OCI-LY1 (cell line): ENCODE data around the gene C4BPB.

Experiments used
- H2AFZ ChIP-seq: fragments of 200-600 bp; sonication (generic), shearing (Covaris generic); 2 replicates; pipeline ENCODE4 v1.6.0; 2014; ENCODE audit warnings: antibody characterized with exemption, mild to moderate bottlenecking, low read length
- H3F3A ChIP-seq: fragments of 200-600 bp; sonication (generic), shearing (Covaris generic); 2 replicates; pipeline ENCODE4 v1.6.0; 2014; ENCODE audit warnings: mild to moderate bottlenecking, antibody characterized with exemption, low read length, moderate library complexity; ENCODE audit not compliant: insufficient read depth
- H3K27ac ChIP-seq: fragments of 200-600 bp; sonication (generic); 2 replicates; pipeline ENCODE4 v1.5.1; 2014; ENCODE audit warnings: low read length, mixed run types, mild to moderate bottlenecking, low read depth; ENCODE audit not compliant: poor library complexity, severe bottlenecking
- H3K27me3 ChIP-seq: fragments of 200-600 bp; sonication (generic); 2 replicates; pipeline ENCODE4 v1.6.0; 2014; ENCODE audit warnings: antibody characterized with exemption, mild to moderate bottlenecking, low read length, moderate library complexity; ENCODE audit not compliant: insufficient read depth
- H3K36me3 ChIP-seq: fragments of 200-600 bp; sonication (generic); 2 replicates; pipeline ENCODE4 v1.6.1; 2014; ENCODE audit warnings: mild to moderate bottlenecking, antibody characterized with exemption, low read length, moderate library complexity, mixed read lengths; ENCODE audit not compliant: insufficient read depth
- H3K4me1 ChIP-seq: fragments of 200-600 bp; sonication (generic); 2 replicates; pipeline ENCODE4 v1.5.1; 2014; ENCODE audit warnings: mild to moderate bottlenecking, low read length, moderate library complexity; ENCODE audit not compliant: insufficient read depth, severe bottlenecking
- H3K4me2 ChIP-seq: fragments of 200-600 bp; sonication (generic), shearing (Covaris generic); 2 replicates; pipeline ENCODE4 v1.6.1; 2014; ENCODE audit warnings: low read length
- H3K4me3 ChIP-seq: fragments of 200-600 bp; sonication (generic); 2 replicates; pipeline ENCODE4 v1.5.1; 2014; ENCODE audit warnings: low read length, low read depth, mild to moderate bottlenecking, mixed read lengths; ENCODE audit not compliant: poor library complexity, severe bottlenecking
- H3K79me2 ChIP-seq: fragments of 200-600 bp; shearing (Covaris generic); 2 replicates; pipeline ENCODE4 v1.6.1; 2016; ENCODE audit warnings: mixed run types, low read length, mixed read lengths; ENCODE audit not compliant: insufficient read depth
- H3K9ac ChIP-seq: fragments of 200-600 bp; sonication (generic), shearing (Covaris generic); 2 replicates; pipeline ENCODE4 v1.6.1; 2014; ENCODE audit warnings: mild to moderate bottlenecking, low read length, mixed read lengths
- H3K9me2 ChIP-seq: fragments of 200-600 bp; sonication (generic), shearing (Covaris generic); 2 replicates; pipeline ENCODE4 v1.6.1; 2014; ENCODE audit warnings: low read depth, mild to moderate bottlenecking, low read length, mixed read lengths
- H3K9me3 ChIP-seq: fragments of 200-600 bp; shearing (Covaris generic); 2 replicates; pipeline ENCODE4 v1.6.1; 2014; ENCODE audit warnings: low read length, mixed read lengths
- H4K20me1 ChIP-seq: fragments of 200-600 bp; sonication (generic), shearing (Covaris generic); 2 replicates; pipeline ENCODE4 v1.6.0; 2016; ENCODE audit warnings: mild to moderate bottlenecking, low read length; ENCODE audit not compliant: insufficient read depth
- EZH2 ChIP-seq: fragments of 200-600 bp; sonication (generic), shearing (Covaris generic); IDR thresholded peaks from 2 replicates; pipeline ENCODE4 v1.8.0; 2017; ENCODE audit warnings: borderline replicate concordance, mixed run types, mild to moderate bottlenecking, antibody characterized with exemption, low read length, moderate library complexity, mixed read lengths
- TF ChIP-seq, protein P1 (sequence below): fragments of 200-600 bp; sonication (generic), shearing (Covaris generic); IDR thresholded peaks from 2 replicates; pipeline ENCODE4 v1.5.1; 2017; ENCODE audit warnings: mild to moderate bottlenecking, antibody characterized with exemption, low read length, moderate library complexity, mixed read lengths

C4BPB gene

DNA sequence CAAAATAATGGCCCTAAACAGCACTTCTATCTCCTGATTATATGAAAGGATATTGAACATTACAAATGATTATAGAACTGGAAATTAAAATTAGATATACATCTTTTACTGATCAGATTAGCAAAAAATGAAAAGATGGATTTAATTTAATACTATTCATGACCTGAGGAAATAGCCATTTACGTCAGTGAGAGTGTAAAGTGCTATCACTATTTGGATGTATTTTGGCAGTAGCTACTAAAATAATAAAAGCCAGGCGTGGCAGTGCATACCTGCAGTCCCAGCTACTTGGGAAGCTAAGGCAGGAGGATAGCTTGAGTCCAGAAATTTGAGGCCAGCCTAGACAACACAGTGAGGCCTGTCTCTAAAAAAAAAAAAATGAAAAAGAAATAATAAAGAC, 5.3 kb downstream of the C4BPB start:
- no peaks in the 10 kb centered on the region for H3K36me3 ChIP-seq
- H3K27ac ChIP-seq, result no peak overlapping the region
- H3K9ac ChIP-seq, result no peak overlapping the region
- no peaks in the 10 kb centered on the region for H3K4me1 ChIP-seq
- no peaks in the 10 kb centered on the region for H3F3A ChIP-seq
- TF ChIP-seq, protein P1, sequence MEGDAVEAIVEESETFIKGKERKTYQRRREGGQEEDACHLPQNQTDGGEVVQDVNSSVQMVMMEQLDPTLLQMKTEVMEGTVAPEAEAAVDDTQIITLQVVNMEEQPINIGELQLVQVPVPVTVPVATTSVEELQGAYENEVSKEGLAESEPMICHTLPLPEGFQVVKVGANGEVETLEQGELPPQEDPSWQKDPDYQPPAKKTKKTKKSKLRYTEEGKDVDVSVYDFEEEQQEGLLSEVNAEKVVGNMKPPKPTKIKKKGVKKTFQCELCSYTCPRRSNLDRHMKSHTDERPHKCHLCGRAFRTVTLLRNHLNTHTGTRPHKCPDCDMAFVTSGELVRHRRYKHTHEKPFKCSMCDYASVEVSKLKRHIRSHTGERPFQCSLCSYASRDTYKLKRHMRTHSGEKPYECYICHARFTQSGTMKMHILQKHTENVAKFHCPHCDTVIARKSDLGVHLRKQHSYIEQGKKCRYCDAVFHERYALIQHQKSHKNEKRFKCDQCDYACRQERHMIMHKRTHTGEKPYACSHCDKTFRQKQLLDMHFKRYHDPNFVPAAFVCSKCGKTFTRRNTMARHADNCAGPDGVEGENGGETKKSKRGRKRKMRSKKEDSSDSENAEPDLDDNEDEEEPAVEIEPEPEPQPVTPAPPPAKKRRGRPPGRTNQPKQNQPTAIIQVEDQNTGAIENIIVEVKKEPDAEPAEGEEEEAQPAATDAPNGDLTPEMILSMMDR, result no peak
- TF ChIP-seq EZH2, result no peak
- H3K9me2 ChIP-seq, result no peaks in the 10 kb centered on the region
- no peaks in the 10 kb centered on the region for H3K9me3 ChIP-seq
- H3K27me3 ChIP-seq, result no peaks in the 10 kb centered on the region
- H3K79me2 ChIP-seq, result no peaks in the 10 kb centered on the region
- H4K20me1 ChIP-seq, result no peaks in the 10 kb centered on the region
- no peak overlapping the region for H3K4me2 ChIP-seq
- no peak overlapping the region for H2AFZ ChIP-seq
- H3K4me3 ChIP-seq, result no peak overlapping the region

DNA sequence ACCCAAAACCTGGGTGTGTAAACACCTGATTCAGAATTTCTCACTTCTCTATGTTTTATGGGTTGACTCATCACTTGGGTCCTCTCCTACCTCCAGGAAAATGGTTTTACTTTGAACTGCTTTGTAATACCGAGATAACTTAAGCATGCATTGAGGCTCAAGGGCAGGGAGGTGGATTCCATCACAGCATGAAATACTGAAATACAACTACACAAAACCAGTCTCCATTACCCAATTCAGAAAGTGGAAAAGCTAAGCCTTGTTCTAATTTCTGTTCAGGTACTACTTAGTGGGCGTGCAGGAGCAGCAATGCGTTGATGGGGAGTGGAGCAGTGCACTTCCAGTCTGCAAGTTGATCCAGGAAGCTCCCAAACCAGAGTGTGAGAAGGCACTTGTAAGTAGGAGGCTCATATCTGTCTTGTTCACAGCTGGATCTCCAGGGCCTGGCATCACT, 9.2 kb downstream of the C4BPB start:
- Histone ChIP-seq H3K4me1 (no peaks in the 10 kb centered on the region), H3K4me2 (no peak overlapping the region), H3K9me3 (no peaks in the 10 kb centered on the region), H4K20me1 (no peaks in the 10 kb centered on the region), H3K4me3 (no peak overlapping the region), H3F3A (no peaks in the 10 kb centered on the region), H2AFZ (no peak overlapping the region), H3K79me2 (no peaks in the 10 kb centered on the region), H3K9me2 (no peaks in the 10 kb centered on the region), H3K27me3 (no peaks in the 10 kb centered on the region), H3K27ac (no peak overlapping the region), H3K36me3 (no peaks in the 10 kb centered on the region), H3K9ac (no peak overlapping the region)
- TF ChIP-seq EZH2, result no peak
- TF ChIP-seq, protein P1, result no peak

DNA sequence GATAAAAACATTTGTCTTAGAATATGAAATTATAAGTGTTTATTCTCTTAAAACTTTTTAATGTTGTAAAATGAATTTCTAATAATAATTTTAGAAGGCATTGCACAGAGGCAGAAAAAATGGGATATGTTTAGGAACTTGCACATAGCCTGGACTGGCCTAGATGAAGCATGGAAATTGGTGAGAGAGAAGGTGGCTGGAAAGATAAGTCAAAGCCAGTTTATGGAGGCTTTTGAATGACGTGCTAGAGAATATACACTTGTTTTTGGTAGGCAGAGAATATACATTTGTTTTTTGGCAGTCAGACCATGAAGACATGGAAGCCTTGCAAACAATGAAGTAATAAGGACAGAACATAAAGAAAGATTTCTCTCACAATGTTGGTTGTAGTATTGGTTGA, 13.1 kb downstream of the C4BPB start:
- no peaks in the 10 kb centered on the region for H3K27me3 ChIP-seq
- no peaks in the 10 kb centered on the region for H4K20me1 ChIP-seq
- no peaks in the 10 kb centered on the region for H3K36me3 ChIP-seq
- no peaks in the 10 kb centered on the region for H3K9me2 ChIP-seq
- H3K9me3 ChIP-seq, result no peaks in the 10 kb centered on the region
- no peak for TF ChIP-seq EZH2
- TF ChIP-seq, protein P1, result no peak
- H2AFZ ChIP-seq, result no peak overlapping the region
- H3K4me2 ChIP-seq, result no peak overlapping the region
- no peaks in the 10 kb centered on the region for H3K4me1 ChIP-seq
- H3K27ac ChIP-seq, result no peak overlapping the region
- H3K9ac ChIP-seq, result no peak overlapping the region
- H3F3A ChIP-seq, result no peaks in the 10 kb centered on the region
- H3K79me2 ChIP-seq, result no peaks in the 10 kb centered on the region
- no peak overlapping the region for H3K4me3 ChIP-seq
